Measurements from ENCODE around the gene OR7G2.

DNA sequence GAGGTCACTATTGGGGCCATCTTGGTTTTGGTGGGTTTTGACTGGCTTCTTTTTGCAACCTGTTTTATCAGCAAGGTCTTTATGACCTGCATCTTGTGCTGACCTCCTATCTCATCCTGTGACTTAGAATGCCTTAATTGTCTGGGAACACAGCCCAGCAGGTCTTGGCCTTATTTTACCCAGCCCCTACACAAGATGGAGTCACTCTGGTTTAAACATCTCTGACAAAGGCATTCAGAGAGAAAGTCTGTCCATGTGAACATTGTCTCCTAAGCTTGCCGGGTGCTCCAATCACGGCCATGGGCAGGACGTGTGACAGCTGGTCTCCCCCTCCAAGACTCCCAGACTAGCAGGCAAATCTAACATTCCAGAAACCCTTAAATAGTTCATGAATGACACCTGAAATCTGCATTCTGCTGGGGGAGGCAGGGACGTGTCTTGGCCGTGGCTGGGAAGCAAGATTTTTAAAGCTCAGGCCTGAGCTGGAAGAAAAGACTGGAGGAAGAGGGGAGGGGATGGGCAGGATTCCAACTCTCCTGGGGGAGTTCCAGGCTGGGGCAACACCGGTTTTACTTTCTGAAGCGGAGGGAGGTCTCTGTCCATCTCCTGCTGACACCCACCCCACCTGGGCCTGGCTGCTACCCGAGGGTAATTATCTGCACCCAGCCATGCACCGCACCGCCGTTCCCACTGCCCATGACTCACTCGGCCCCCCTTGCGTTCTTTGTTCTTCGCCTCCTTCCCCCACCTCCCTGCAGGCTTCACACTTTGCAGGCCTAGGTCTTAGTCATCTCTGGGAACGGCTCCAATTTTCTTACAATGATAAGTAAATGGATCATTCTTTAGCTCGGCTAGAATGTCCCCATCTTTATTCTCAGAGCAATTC is 32.0 kb downstream of the OR7G2 start:
- TF ChIP-seq, protein P1, sequence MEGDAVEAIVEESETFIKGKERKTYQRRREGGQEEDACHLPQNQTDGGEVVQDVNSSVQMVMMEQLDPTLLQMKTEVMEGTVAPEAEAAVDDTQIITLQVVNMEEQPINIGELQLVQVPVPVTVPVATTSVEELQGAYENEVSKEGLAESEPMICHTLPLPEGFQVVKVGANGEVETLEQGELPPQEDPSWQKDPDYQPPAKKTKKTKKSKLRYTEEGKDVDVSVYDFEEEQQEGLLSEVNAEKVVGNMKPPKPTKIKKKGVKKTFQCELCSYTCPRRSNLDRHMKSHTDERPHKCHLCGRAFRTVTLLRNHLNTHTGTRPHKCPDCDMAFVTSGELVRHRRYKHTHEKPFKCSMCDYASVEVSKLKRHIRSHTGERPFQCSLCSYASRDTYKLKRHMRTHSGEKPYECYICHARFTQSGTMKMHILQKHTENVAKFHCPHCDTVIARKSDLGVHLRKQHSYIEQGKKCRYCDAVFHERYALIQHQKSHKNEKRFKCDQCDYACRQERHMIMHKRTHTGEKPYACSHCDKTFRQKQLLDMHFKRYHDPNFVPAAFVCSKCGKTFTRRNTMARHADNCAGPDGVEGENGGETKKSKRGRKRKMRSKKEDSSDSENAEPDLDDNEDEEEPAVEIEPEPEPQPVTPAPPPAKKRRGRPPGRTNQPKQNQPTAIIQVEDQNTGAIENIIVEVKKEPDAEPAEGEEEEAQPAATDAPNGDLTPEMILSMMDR (IDR thresholded peaks at IDR 0.05; ENCODE audit: low read depth, low read length), result no peak
- TF ChIP-seq POLR2A (IDR thresholded peaks at IDR 0.05; ENCODE audit: extremely low read depth, insufficient read length) (no peak), MYC (IDR thresholded peaks at IDR 0.05; ENCODE audit: low read depth, low read length) (peak; percentile 26; the same call in 1 of the 2 replicates)
